GM21529 (cell line): ENCODE data around the gene DDX51.
A peak's percentile ranks its signal among the peaks of the same experiment; 100 is the strongest.

Source experiments
- ATAC-seq: cut with Tn5 transposase; IDR thresholded peaks from one replicate; pipeline ENCODE4 v1.9.1; 2021; ENCODE audit not compliant: unreplicated experiment

The DDX51 gene

GRCh38 chr12:132144115-132144809 is at the start of gene DDX51, which contains the start of gene NOC4L:
DDX51 (minus strand) TSS chr12:132144319; CDS start chr12:132144296, 23 bp downstream.
NOC4L (plus strand) TSS chr12:132144457; CDS start chr12:132144489, 32 bp downstream.
- ATAC-seq: peak; percentile 78

DNA sequence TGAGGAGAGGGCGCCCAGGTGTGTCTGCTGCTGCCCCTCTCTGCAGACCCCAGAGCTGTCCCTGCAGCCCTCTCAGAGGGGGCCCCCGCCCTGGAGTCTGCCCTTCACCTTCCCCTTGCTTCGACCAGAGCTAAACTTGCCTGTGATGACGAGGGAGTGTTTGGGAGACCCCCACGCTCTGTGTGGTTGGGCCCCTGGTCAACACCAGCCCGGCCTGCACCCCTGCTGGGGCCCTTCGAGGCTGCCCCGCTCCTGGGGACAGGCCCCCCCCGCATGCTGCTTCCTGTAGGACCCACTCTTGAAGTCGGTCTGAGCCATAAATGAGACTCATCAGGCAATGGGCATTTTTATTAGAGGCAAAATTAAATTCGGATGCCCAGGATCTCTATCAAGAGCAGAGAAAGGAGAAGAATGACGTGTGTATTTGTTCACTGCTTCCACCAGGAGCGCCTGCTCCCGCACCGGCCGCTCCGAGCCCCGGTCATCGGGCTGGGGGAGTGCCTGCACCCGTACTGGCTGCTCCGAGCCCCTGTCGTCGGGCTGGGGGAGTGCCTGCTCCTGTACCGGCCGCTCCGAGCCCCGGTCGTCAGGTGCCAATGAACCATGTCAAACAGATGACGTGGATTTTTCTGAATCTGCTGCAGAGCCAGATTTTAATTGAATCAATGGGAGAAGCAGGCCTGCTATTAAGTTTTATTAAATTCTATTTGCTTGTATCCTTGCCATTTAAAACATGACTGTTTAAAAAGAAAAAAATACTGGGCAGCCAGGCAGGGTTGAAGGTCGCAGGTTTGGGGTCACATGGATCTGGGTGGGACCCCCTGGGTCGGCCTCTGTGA is 47.8 kb upstream of the DDX51 start:
- no peak for ATAC-seq

- no peak for ATAC-seq
Observed at GRCh38 chr12:132190834-132191500, 46.8 kb upstream of the DDX51 start.

DNA sequence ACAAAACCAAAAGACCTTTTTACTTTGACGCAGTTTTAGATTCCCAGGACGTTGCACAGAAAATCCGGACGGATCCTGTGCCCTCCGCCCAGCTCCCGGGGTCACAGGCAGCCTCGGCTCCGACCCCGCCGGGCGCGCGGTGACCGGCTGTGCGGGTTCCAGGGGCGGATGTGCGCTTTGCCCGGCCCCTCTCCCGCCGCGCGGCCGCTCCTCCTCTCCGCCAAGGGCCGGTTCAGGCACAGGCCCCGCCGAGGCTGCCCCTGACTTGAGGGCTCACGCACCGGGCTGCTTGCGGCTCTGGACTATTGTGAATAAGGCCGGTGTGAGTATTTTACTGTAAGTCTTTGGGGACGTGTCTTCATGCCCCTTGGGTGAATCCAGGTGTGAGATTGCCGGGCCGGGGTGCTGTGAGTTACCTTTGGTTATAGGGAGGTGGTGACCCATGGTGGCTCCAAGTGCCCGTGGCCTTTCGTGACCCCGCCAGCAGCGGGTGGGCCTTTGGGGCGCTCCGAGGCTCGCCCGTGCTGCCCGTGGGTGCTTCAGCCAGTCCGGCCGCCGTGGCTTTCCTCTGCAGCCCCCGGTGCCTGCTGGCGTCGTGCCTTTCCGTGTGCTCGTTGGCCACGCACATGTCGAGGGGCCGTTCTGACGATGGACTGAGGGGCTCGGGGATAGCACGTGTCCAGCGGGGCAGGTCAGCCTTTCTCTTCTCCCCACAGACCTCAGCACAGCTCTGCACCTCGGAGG is 46.1 kb upstream of the DDX51 start:
- ATAC-seq: peak; percentile 7

- ATAC-seq: peak; percentile 93
Observed at GRCh38 chr12:132189378-132190011, 45.4 kb upstream of the DDX51 start.

DNA sequence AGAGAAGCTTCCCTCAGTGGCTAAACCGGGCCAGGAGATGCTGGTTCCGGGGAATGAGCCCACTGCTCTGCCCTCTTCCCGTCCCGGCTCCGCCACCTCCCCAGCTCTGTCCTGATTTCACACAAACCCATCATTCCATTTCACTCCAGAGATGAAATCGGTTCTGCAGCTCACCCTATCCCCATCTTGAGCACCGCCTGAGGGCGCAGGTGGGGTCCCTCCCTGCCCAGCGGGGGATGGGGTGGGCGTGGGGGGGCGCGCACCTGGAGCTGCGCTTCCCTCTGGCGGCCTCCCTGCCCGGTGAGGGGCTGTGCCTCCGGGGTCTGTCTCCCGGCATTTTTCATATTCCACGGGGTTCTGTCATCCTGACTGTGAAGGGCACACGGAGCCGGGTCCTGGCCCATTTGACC is 44.8 kb upstream of the DDX51 start:
- ATAC-seq: no peak

DNA sequence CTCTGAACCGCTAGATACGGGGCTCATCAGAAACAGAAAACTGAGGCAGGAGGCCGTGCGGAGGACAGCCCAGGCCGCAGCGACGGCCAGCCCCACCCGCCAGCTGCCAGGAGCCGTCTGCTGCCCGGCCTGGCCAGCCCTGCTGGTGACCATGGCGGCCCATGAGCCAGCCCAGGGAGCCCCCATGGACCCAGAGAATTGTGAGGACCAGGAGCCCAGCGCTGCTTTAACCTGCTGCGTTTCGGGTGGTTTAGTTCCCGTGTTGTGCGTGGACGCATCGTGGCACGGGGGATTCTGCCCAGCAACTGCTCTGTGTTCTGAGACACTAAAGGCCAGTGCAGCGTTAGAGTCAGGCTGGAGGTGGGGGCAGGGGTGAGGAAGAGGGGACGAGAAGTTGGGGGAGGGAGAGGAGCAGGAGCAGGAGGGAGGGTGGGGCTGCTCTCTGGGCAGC is 44.4 kb upstream of the DDX51 start:
- ATAC-seq: no peak

- no peak for ATAC-seq
Observed at GRCh38 chr12:132187646-132188450, 43.7 kb upstream of the DDX51 start.

- ATAC-seq: no peak
Observed at GRCh38 chr12:132186857-132187620, 42.9 kb upstream of the DDX51 start.

DNA sequence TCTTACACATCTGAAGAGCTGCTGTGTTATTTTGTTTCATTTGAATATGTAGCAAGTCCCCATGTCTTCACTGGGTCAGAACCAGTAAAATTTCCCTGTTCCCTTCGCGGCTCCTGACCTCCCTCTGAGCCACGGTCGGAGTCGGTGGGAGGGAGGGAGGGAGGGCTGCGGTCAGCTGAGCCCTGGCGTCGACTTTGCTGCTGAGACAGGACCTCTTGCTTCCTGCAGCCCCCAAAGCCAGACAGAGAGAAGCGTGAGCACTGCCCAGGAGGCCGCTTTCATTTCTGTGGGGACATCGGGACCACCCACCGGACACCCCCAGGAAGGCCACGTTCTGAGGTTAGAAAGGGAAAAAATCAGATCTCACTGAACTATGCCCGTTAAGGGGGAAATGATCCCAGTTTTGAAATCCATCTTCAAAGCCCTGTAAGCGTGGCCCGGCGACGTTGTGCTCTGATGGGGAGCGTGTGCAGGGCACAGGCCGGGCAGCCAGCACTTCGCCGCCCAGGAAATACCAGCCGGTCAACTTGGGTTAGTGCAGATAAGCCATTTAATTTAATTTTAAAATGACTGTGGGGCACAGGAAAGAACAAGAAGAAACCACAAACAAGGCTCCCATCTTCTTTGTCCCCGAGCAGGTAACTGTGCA is 42.2 kb upstream of the DDX51 start:
- no peak for ATAC-seq

GRCh38 chr12:132185705-132186104 is 41.6 kb upstream of the DDX51 start:
- ATAC-seq: no peak

DNA sequence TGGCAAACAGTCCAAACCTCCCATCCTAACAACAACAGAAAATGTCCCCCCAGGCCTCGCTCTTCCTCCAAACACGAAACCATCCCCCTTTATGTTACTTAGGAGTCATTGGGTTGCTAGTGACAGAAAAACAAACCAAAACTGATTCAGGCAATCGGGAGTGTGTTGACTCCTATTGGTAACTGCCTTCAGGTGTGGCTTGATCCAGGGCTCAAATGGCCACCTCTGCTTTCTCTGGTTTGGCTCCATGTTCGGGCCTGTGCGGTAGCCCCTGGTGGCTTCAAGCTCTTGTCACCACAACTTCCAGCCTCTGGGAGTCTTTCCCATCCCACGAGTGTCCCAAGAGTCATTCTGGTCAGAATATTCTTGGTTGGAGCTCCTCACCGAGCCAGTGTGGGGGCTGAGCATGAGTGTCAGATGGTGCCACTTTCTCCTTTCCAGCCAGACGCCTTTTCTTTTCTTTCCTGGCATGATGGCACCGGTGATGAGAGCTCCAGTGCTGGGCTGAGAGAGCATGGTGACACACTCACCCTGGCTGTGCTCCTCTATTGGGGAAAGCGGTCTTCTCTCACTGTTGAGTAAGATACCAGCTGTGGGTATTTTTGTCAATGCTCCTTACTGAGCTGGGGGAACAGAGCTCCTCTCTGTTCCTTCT is 38.7 kb upstream of the DDX51 start:
- no peak for ATAC-seq

DNA sequence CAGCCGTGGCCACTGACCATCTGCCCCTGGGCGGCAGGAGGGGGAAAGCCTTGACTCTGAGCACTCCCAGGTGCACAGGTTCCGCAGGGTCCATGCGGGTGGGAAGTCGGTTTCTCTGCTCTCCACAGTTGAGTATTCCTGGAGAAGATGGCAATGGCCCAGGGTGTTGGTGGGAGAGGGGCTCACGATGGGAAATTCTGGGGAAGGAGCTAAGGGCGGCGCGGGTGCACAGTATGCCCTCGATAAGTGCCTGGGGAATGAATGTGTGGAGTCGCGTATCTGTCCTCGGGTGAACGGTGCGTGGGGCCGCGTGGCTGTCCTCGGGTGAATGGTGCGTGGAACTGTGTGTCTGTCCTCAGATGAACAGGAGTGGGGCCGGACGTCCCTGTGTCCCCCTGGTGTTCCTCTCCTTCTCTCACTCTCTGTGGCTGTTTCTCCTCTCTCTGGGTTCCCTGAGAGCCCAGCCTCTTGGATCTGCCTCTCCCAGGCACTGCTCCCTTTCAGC is 38.1 kb upstream of the DDX51 start:
- no peak for ATAC-seq

DNA sequence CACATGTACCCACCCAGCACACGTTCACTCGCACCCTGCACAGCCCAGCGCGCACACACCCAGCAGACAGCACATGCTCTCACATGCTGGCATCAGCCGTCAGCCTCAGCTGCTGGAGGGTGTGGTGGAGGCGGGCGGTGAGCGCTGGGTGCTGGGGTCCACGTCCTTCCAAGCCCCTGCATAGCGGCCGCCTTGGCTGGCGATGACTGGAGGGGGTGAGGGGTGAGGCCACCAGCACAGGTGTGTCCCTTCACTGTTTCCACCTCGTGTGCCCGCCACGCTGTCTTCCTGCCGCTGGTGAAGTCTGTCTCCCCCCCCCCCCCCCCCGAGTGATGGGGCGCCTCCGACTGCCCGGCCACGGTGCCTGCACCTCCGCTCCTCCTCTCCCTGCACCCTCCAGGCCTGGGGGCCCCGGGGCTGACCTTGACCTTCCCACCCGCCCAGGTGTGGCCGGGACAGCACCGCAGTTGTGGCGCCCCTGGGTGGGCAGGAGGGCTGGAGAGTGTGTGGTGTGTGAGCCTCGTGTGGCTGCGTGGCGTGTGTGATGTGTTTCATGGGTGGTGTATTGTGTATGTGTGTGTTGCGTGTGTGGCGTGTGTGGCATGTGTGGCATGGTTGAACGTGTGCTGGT is 37.6 kb upstream of the DDX51 start:
- ATAC-seq: no peak

DNA sequence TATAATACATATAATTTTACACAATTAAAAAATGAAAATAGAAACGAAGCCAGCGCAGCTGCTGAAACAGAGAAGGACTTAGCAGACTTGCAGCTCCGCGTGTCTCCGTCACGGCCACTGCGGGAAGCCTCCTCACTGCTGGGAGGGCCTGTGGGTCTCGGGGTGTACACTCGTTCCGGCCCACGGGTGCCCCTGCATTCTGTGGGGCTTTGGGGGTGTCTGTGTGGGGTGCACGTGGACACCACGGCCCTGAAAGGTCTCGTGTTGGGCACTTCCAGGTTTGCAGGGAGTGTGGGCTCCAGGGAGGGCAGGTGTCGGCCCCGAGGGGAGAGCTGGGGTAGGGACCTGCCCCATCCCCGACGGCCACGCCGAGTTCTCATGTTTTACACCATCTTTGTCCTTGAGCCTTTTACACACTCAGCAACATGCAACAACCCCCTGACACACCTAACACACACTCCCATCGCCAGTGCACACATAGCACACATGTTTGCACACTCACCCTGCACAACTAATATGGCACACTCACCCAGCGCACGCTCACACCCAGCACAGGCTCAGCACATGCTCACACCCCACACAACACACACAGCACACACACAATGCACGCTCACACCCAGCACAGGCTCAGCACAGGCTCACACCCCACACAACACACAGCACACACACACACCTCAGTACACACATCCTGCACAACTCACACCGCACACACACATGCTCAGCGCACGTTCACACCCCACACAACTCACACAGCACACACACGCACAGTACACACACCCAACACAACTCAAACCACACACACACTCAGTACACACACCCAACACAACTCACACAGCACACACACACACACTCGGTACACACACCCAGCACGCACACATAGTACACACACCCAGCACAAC is 36.8 kb upstream of the DDX51 start:
- ATAC-seq: no peak
